ENCODE measurements around the gene WDFY2. TPM values are rescaled to one million over a fixed set of nuclear protein-coding genes. Genes with fewer than 3 reads are reported as not detected.

WDFY2 gene
- total RNA-seq, 1 experiment from 2014 or later: 25.7 TPM

DNA sequence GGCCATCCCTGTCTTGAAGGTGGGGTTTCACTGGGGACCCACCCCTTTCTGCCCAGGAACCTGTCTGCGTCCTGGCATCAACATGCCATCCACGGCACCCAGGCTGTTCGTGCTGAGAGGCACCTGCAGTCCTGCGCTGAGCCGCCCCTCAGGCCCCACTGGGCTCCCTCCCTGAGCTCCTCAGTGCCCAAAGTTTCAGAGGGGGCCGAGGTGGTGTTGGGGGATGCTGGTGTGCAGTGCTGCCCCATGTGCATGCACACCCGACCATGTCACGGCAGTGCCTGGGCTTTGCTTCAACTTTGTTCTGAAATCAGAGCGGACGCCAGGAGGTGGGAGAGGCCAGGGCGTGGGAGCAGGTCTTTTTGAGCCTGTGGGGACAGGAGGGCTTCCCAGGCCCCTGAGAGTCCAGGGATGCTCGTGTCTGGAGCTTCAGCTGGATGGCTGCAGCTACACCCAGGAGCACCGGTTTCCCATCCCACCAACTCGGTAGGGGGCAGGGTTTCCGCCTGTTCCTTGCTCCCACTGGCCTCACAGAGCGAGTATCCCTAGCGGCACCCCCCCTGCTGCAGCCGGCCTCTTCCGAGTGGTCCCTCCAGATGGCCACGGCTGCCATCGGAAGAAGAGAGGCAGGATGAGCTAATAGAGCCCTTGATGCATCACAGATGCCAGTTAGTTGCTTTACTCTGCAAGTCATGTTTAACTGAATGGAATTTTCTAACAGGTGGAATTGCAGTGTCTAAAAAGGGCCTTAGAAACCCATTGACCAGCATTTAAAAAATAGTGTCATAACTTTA, 44.0 kb downstream of the WDFY2 start:
- no peak for DNase-seq (ENCODE audit: low spot score)
- no peak overlapping the region for H3K27ac Mint-ChIP-seq
- TF ChIP-seq, protein P1, sequence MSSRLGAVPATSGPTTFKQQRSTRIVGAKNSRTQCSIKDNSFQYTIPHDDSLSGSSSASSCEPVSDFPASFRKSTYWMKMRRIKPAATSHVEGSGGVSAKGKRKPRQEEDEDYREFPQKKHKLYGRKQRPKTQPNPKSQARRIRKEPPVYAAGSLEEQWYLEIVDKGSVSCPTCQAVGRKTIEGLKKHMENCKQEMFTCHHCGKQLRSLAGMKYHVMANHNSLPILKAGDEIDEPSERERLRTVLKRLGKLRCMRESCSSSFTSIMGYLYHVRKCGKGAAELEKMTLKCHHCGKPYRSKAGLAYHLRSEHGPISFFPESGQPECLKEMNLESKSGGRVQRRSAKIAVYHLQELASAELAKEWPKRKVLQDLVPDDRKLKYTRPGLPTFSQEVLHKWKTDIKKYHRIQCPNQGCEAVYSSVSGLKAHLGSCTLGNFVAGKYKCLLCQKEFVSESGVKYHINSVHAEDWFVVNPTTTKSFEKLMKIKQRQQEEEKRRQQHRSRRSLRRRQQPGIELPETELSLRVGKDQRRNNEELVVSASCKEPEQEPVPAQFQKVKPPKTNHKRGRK (CRISPR knock-in tag; IDR thresholded peaks at IDR 0.05; ENCODE audit: borderline replicate concordance): no peak
- TF ChIP-seq IRF2 (CRISPR knock-in tag; IDR thresholded peaks at IDR 0.05; ENCODE audit: borderline replicate concordance, low read depth): no peak
- TF ChIP-seq FOXJ3 (CRISPR knock-in tag; IDR thresholded peaks at IDR 0.05; ENCODE audit: borderline replicate concordance): no peak
- no peak for TF ChIP-seq ZNF121 (CRISPR knock-in tag; IDR thresholded peaks at IDR 0.05)
- no peak for TF ChIP-seq SMAD3 (CRISPR knock-in tag; IDR thresholded peaks at IDR 0.05; ENCODE audit: borderline replicate concordance)
- no peak for TF ChIP-seq JAZF1 (CRISPR knock-in tag; IDR thresholded peaks at IDR 0.05)
- TF ChIP-seq, protein P2, sequence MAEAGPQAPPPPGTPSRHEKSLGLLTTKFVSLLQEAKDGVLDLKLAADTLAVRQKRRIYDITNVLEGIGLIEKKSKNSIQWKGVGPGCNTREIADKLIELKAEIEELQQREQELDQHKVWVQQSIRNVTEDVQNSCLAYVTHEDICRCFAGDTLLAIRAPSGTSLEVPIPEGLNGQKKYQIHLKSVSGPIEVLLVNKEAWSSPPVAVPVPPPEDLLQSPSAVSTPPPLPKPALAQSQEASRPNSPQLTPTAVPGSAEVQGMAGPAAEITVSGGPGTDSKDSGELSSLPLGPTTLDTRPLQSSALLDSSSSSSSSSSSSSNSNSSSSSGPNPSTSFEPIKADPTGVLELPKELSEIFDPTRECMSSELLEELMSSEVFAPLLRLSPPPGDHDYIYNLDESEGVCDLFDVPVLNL (CRISPR knock-in tag; IDR thresholded peaks at IDR 0.05; ENCODE audit: borderline replicate concordance, low read depth): no peak
- TF ChIP-seq, protein P3, sequence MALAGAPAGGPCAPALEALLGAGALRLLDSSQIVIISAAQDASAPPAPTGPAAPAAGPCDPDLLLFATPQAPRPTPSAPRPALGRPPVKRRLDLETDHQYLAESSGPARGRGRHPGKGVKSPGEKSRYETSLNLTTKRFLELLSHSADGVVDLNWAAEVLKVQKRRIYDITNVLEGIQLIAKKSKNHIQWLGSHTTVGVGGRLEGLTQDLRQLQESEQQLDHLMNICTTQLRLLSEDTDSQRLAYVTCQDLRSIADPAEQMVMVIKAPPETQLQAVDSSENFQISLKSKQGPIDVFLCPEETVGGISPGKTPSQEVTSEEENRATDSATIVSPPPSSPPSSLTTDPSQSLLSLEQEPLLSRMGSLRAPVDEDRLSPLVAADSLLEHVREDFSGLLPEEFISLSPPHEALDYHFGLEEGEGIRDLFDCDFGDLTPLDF (CRISPR knock-in tag; IDR thresholded peaks at IDR 0.05): no peak
- no peak for TF ChIP-seq NR2C2 (CRISPR knock-in tag; IDR thresholded peaks at IDR 0.05)
- TF ChIP-seq, protein P4, sequence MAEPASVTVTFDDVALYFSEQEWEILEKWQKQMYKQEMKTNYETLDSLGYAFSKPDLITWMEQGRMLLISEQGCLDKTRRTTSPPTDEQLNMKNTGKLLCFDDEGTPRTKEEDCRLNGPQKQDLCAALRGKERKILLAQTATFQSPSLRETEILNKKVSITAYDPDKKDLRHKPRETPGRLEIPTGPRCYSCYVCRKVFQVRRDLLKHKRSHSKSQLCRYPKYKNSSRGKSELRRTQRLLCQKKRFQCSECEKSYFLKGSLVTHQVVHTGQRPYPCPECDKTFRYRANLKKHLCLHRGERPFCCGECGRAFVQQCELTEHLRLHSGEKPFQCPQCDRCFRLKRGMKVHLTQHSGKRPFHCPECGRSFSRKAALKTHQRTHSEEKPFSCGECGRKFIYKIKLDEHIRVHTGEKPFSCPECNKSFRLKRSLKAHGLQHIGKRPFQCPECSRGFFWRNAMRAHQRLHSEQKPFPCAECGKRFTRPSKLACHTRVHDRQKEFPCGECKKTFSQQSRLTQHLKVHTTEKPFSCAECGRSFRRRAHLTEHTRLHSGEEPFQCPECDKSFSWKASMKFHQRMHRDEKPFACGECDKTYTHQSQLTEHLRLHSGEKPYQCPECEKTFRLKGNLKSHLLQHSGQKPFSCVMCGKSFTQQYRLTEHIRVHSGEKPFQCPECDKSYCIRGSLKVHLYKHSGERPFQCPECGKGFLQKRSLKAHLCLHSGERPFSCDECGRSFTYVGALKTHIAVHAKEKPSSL (CRISPR knock-in tag; conservative IDR thresholded peaks at IDR 0.05): no peak
- TF ChIP-seq ZBTB21 (CRISPR knock-in tag; IDR thresholded peaks at IDR 0.05; ENCODE audit: borderline replicate concordance): no peak
- POLR2A ChIA-PET: no interaction called here
- CTCF ChIA-PET: no interaction called here
- ATAC-seq: no peak
- no peaks in the 10 kb centered on the region for H3K27me3 Mint-ChIP-seq (ENCODE audit: low read depth)
- no peak overlapping the region for H3K4me3 Mint-ChIP-seq
- H3K4me1 Mint-ChIP-seq: peaks cover 32% of the 10 kb centered on the region
- no peaks in the 10 kb centered on the region for H3K9me3 Mint-ChIP-seq
- no peaks in the 10 kb centered on the region for H3K36me3 Mint-ChIP-seq

DNA sequence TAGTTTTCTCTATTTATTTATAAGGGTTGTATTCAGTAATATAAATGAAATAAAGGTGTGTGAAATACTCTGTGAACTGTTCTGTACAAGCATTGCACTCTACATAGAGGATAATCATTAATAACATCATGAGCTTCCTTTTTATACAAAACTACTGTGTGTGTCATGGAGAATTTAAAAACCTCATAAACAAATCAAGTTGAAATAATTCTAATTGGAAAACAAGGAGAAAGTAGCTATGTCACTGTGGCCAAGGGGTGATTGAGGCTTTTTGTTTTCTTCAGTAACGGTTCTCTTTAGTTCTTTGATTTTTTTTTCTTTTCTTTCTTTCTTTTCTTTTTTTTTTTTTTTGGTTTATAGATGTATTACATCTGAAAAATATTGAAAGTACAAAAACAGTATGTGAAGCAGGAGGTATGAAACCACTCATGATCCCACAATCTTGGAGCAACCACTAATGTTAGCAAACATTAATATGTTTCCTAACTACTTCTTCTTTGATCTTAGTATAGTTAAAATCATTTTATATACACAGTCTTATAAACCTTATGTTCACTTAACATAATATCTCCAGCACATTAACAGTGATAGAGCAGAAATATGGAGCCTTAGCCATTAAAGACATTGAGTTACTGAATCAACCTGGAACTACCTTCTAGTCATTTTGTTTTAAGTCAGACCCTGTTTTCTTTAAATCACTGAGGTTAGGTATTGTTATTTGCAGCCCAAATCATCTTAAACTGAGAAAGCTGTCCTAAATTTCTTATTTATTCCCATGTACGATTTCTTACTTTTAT, 45.4 kb downstream of the WDFY2 start:
- H3K27ac Mint-ChIP-seq: no peak overlapping the region
- CTCF ChIA-PET: interaction anchor here (0.7 kb wide), 1 partner anchor 44 kb away, joined by 5 read pairs; no protein-coding TSS in a partner anchor

More for the DNA sequence above, 45.4 kb downstream of the WDFY2 start:
- H3K9me3 Mint-ChIP-seq: no peaks in the 10 kb centered on the region
- no peak for ATAC-seq
- peaks cover 29% of the 10 kb centered on the region for H3K4me1 Mint-ChIP-seq
- no peak for TF ChIP-seq ETV6 (CRISPR knock-in tag; IDR thresholded peaks at IDR 0.05)
- no peak for TF ChIP-seq ZBTB21 (CRISPR knock-in tag; IDR thresholded peaks at IDR 0.05; ENCODE audit: borderline replicate concordance)
- no peak for TF ChIP-seq NFYB (CRISPR knock-in tag; conservative IDR thresholded peaks at IDR 0.05; ENCODE audit: low read depth)
- TF ChIP-seq, protein P5, sequence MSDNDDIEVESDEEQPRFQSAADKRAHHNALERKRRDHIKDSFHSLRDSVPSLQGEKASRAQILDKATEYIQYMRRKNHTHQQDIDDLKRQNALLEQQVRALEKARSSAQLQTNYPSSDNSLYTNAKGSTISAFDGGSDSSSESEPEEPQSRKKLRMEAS (CRISPR knock-in tag; IDR thresholded peaks at IDR 0.05): no peak
- TF ChIP-seq CREB1 (CRISPR knock-in tag; IDR thresholded peaks at IDR 0.05): no peak
- DNase-seq (ENCODE audit: low spot score): no peak
- H3K4me3 Mint-ChIP-seq: no peak overlapping the region
- no peaks in the 10 kb centered on the region for H3K36me3 Mint-ChIP-seq
- H3K27me3 Mint-ChIP-seq (ENCODE audit: low read depth): no peaks in the 10 kb centered on the region
- POLR2A ChIA-PET: interaction anchor here (0.6 kb wide), 1 partner anchor 60 kb away, joined by 3 read pairs; no protein-coding TSS in a partner anchor

All from WTC11 (cell line).